HepG2 (cell line): ENCODE measurements around the gene CAPRIN2. TPM values are rescaled to one million over a fixed set of nuclear protein-coding genes. Genes with fewer than 3 reads are reported as not detected.
A peak's percentile ranks its signal among the peaks of the same experiment; 100 is the strongest.

ENCODE experiments used
- BHLHE40 ChIP-seq: IDR thresholded peaks from 2 replicates; pipeline ENCODE4 v1.6.1; 2011; ENCODE audit warnings: low read length, improper control_type of control experiment
- FIP1L1 ChIP-seq: fragments of 200-400 bp; formaldehyde crosslinking; IDR thresholded peaks from 2 replicates; pipeline ENCODE4 v1.6.1; 2018; ENCODE audit warnings: low read depth, mild to moderate bottlenecking, low read length, moderate library complexity, borderline replicate concordance; ENCODE audit not compliant: insufficient read depth
- FLYWCH1 ChIP-seq: sonication (generic); formaldehyde crosslinking; IDR thresholded peaks from 2 replicates; pipeline ENCODE4 v1.8.1; 2023; ENCODE audit warnings: mild to moderate bottlenecking, missing genetic modification reagents
- FOXK1 ChIP-seq: sonication (generic); formaldehyde crosslinking; IDR thresholded peaks from 2 replicates; pipeline ENCODE4 v1.4.0; 2020; ENCODE audit warnings: low read depth, missing genetic modification reagents, borderline replicate concordance
- GATA4 ChIP-seq: sonication (generic); IDR thresholded peaks from 2 replicates; pipeline ENCODE4 v1.6.1; 2016; ENCODE audit warnings: antibody characterized with exemption, low read depth, borderline replicate concordance
- HMGA1 ChIP-seq: sonication (generic); formaldehyde crosslinking; conservative IDR thresholded peaks from 2 replicates; pipeline ENCODE4 v1.4.0; 2020; ENCODE audit warnings: missing genetic modification reagents
- HOXA5 ChIP-seq: sonication (generic); formaldehyde crosslinking; IDR thresholded peaks from 2 replicates; pipeline ENCODE4 v1.4.0; 2020; ENCODE audit warnings: missing genetic modification reagents
- NCOA2 ChIP-seq: sonication (generic); formaldehyde crosslinking; IDR thresholded peaks from 2 replicates; pipeline ENCODE4 v1.8.0; 2022; ENCODE audit warnings: inconsistent platforms
- NCOA5 ChIP-seq: sonication (generic); formaldehyde crosslinking; IDR thresholded peaks from 2 replicates; pipeline ENCODE4 v1.4.0; 2020; ENCODE audit warnings: missing genetic modification reagents
- RFX3 ChIP-seq: IDR thresholded peaks from 2 replicates; pipeline ENCODE4 v1.6.1; 2016; ENCODE audit warnings: missing biosample characterization, missing genetic modification reagents
- RXRA ChIP-seq: sonication (generic); formaldehyde crosslinking; IDR thresholded peaks from 2 replicates; pipeline ENCODE4 v1.5.1; 2020; ENCODE audit warnings: missing genetic modification reagents
- RXRB ChIP-seq: IDR thresholded peaks from 2 replicates; pipeline ENCODE4 v1.6.1; 2016; ENCODE audit warnings: borderline replicate concordance, missing genetic modification reagents, missing compliant biosample characterization
- ZNF331 ChIP-seq: sonication (generic); formaldehyde crosslinking; IDR thresholded peaks from 2 replicates; pipeline ENCODE4 v1.4.0; 2020; ENCODE audit warnings: missing genetic modification reagents
- ZNF468 ChIP-seq: sonication (generic); formaldehyde crosslinking; IDR thresholded peaks from 2 replicates; pipeline ENCODE4 v1.8.0; 2022; ENCODE audit warnings: mild to moderate bottlenecking, moderate library complexity, missing genetic modification reagents
- ZNF816 ChIP-seq: sonication (generic); formaldehyde crosslinking; IDR thresholded peaks from 2 replicates; pipeline ENCODE4 v1.8.0; 2022; ENCODE audit warnings: missing genetic modification reagents, mild to moderate bottlenecking, borderline replicate concordance
- polyA plus RNA-seq, 8 experiments: library from polyadenylated mRNA; depleted of rRNA in 3 of 8; stranded (reverse) in 7 of 8; unstranded in 1 of 8; fragments of >200 nt; fragmentation: Illumina TruSeq in 4 of 8; extraction: Trizol in 4 of 8; gene quantifications; 2 replicates each; pipeline versions ENCODE4 v1.2.1 to v1.2.3, GENCODE V29; 2011 to 2016; ENCODE audit warnings: low read depth in 4 of 8, missing spikeins in 1 of 8, mixed read lengths in 1 of 8; ENCODE audit not compliant: insufficient read depth in 1 of 8
- total RNA-seq, 5 experiments: library from RNA; depleted of rRNA; stranded (reverse); fragments of >200 nt; fragmentation: Illumina TruSeq; extraction: Trizol; gene quantifications; 2 replicates each; pipeline ENCODE4 v1.2.3, GENCODE V29; 2016; ENCODE audit warnings: low read depth in 1 of 5
- TF ChIP-seq, protein P1 (sequence below), 2 experiments: fragments of 450-650 bp in 1 of 2; sonication (generic) in 1 of 2; formaldehyde crosslinking in 1 of 2; IDR thresholded peaks; 2 replicates each; pipeline versions ENCODE4 v1.6.1 to v1.8.0; 2016 to 2022; ENCODE audit warnings: antibody characterized with exemption in 1 of 2, mild to moderate bottlenecking in 1 of 2, missing genetic modification reagents in 1 of 2
- TF ChIP-seq, protein P2 (sequence below): sonication (generic); formaldehyde crosslinking; IDR thresholded peaks from 2 replicates; pipeline ENCODE4 v1.9.0; 2021; ENCODE audit warnings: missing genetic modification reagents, mild to moderate bottlenecking, borderline replicate concordance
- TF ChIP-seq, protein P3 (sequence below): sonication (generic); formaldehyde crosslinking; IDR thresholded peaks from 2 replicates; pipeline ENCODE4 v1.4.0; 2020; ENCODE audit warnings: missing genetic modification reagents

CAPRIN2 gene
- total and polyA plus RNA-seq, 2 of the 13 experiments (the other 11 are each of a cell fraction or from before 2014, with no cell fraction given) = 21.7 to 30.6 TPM

DNA sequence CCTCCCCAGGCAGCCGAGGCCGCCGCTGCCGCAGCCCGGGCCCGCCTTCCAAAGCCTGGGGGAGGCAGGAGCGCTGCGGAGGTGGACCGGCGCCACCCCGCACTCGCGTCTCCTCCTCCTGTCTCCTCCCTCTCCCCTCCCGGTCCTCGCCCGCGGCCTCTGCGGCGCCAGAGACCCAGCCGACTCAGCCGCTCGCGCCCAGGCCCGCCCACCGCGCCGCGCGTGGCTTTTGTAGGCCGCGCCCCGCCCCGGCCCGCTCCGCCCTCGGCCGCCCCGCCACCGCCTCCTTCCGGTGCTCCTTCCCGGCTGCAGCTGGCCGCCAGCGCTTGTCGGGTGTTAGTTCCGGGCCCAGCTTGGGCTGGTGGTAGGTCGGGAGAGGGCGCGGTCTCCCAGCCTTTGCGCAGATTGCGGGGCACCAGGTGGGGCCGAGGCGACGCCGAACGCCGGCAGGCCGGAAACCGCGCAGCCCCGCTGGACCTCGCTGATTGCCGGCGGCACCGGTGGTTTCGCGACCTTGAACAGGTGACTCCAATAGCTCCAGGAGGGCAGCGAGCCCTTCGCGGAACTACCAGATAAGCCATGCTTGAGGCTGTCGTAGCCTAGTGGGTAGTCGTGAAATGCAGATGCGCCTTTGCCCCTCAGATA, at the start of gene CAPRIN2 (continued):
- TF ChIP-seq, protein P1, sequence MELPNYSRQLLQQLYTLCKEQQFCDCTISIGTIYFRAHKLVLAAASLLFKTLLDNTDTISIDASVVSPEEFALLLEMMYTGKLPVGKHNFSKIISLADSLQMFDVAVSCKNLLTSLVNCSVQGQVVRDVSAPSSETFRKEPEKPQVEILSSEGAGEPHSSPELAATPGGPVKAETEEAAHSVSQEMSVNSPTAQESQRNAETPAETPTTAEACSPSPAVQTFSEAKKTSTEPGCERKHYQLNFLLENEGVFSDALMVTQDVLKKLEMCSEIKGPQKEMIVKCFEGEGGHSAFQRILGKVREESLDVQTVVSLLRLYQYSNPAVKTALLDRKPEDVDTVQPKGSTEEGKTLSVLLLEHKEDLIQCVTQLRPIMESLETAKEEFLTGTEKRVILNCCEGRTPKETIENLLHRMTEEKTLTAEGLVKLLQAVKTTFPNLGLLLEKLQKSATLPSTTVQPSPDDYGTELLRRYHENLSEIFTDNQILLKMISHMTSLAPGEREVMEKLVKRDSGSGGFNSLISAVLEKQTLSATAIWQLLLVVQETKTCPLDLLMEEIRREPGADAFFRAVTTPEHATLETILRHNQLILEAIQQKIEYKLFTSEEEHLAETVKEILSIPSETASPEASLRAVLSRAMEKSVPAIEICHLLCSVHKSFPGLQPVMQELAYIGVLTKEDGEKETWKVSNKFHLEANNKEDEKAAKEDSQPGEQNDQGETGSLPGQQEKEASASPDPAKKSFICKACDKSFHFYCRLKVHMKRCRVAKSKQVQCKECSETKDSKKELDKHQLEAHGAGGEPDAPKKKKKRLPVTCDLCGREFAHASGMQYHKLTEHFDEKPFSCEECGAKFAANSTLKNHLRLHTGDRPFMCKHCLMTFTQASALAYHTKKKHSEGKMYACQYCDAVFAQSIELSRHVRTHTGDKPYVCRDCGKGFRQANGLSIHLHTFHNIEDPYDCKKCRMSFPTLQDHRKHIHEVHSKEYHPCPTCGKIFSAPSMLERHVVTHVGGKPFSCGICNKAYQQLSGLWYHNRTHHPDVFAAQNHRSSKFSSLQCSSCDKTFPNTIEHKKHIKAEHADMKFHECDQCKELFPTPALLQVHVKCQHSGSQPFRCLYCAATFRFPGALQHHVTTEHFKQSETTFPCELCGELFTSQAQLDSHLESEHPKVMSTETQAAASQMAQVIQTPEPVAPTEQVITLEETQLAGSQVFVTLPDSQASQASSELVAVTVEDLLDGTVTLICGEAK (IDR thresholded peaks at IDR 0.05) = no peak
- TF ChIP-seq, protein P1 (CRISPR knock-in tag; IDR thresholded peaks at IDR 0.05) = peak; percentile 52
- TF ChIP-seq ZNF816 (peak; percentile 92), GATA4 (peak; percentile 57; the same call in 1 of the 2 replicates), ZNF331 (CRISPR knock-in tag) (no peak; the same call in 1 of the 2 replicates), FLYWCH1 (no peak), NCOA2 (peak; percentile 43; the same call in 1 of the 2 replicates), RFX3 (CRISPR knock-in tag) (peak; percentile 10; the same call in 1 of the 2 replicates), HMGA1 (no peak), FOXK1 (CRISPR knock-in tag) (no peak), HOXA5 (CRISPR knock-in tag) (no peak; the same call in 1 of the 2 replicates), BHLHE40 (no peak), RXRA (CRISPR knock-in tag) (peak; percentile 69), ZNF468 (CRISPR knock-in tag) (no peak), RXRB (peak; percentile 76), FIP1L1 (0 out of 2 replicates have a peak, but pooled peaks have one; percentile 37), NCOA5 (CRISPR knock-in tag) (no peak)
- TF ChIP-seq, protein P2, sequence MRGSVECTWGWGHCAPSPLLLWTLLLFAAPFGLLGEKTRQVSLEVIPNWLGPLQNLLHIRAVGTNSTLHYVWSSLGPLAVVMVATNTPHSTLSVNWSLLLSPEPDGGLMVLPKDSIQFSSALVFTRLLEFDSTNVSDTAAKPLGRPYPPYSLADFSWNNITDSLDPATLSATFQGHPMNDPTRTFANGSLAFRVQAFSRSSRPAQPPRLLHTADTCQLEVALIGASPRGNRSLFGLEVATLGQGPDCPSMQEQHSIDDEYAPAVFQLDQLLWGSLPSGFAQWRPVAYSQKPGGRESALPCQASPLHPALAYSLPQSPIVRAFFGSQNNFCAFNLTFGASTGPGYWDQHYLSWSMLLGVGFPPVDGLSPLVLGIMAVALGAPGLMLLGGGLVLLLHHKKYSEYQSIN (CRISPR knock-in tag) = no peak
- TF ChIP-seq, protein P3, sequence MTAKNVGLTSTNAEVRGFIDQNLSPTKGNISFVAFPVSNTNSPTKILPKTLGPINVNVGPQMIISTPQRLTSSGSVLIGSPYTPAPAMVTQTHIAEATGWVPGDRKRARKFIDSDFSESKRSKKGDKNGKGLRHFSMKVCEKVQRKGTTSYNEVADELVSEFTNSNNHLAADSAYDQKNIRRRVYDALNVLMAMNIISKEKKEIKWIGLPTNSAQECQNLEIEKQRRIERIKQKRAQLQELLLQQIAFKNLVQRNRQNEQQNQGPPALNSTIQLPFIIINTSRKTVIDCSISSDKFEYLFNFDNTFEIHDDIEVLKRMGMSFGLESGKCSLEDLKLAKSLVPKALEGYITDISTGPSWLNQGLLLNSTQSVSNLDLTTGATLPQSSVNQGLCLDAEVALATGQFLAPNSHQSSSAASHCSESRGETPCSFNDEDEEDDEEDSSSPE (CRISPR knock-in tag) = peak; percentile 64; the same call in 1 of the 2 replicates
